HepG2 (cell line): ENCODE data around the gene ZFTA. TPM values are rescaled to one million over a fixed set of nuclear protein-coding genes. Genes with fewer than 3 reads are reported as not detected.

Experiments used
- ATF7-NPFF ChIP-seq: sonication (generic); formaldehyde crosslinking; IDR thresholded peaks from 2 replicates; pipeline ENCODE4 v1.8.1; 2023; ENCODE audit warnings: mild to moderate bottlenecking, low read depth, missing genetic modification reagents, moderate library complexity
- CREB1 ChIP-seq, 2 experiments: fragments of 450-650 bp in 1 of 2; IDR thresholded peaks; 2 replicates each; pipeline ENCODE4 v1.6.1; 2016 to 2017; ENCODE audit warnings: control low read depth in 1 of 2, mild to moderate bottlenecking in 1 of 2, missing compliant biosample characterization in 1 of 2, missing genetic modification characterization in 1 of 2
- E2F2 ChIP-seq: sonication (generic); formaldehyde crosslinking; IDR thresholded peaks from 2 replicates; pipeline ENCODE4 v1.4.0; 2020; ENCODE audit warnings: missing genetic modification reagents, borderline replicate concordance
- EZH2 ChIP-seq: conservative IDR thresholded peaks from 2 replicates; pipeline ENCODE4 v1.6.1; 2012; ENCODE audit warnings: mild to moderate bottlenecking, low read depth, low read length, moderate library complexity
- FOXA3 ChIP-seq: IDR thresholded peaks from 2 replicates; pipeline ENCODE4 v1.6.1; 2016; ENCODE audit warnings: missing genetic modification reagents, missing compliant biosample characterization
- GMEB2 ChIP-seq: IDR thresholded peaks from 2 replicates; pipeline ENCODE4 v1.6.1; 2016; ENCODE audit warnings: missing biosample characterization, missing genetic modification reagents, low read depth
- IRF2 ChIP-seq: IDR thresholded peaks from 2 replicates; pipeline ENCODE4 v1.6.1; 2018; ENCODE audit warnings: missing genetic modification reagents, missing compliant biosample characterization
- IRX3 ChIP-seq: sonication (generic); formaldehyde crosslinking; IDR thresholded peaks from 2 replicates; pipeline ENCODE4 v1.8.1; 2023; ENCODE audit warnings: mild to moderate bottlenecking, low read depth, missing genetic modification reagents, borderline replicate concordance
- KLF16 ChIP-seq, 2 experiments: sonication (generic) in 1 of 2; formaldehyde crosslinking in 1 of 2; IDR thresholded peaks; 2 replicates each; pipeline versions ENCODE4 v1.6.1 to v1.8.0; 2016 to 2023; ENCODE audit warnings: missing genetic modification reagents in 2 of 2, missing compliant biosample characterization in 1 of 2
- MTA1 ChIP-seq: sonication (generic); formaldehyde crosslinking; IDR thresholded peaks from 2 replicates; pipeline ENCODE4 v1.4.0; 2020; ENCODE audit warnings: missing genetic modification reagents, mild to moderate bottlenecking, borderline replicate concordance
- MYC ChIP-seq: sonication (generic); formaldehyde crosslinking; IDR thresholded peaks from 2 replicates; pipeline ENCODE4 v1.9.0; 2021; ENCODE audit warnings: missing genetic modification reagents, borderline replicate concordance
- ONECUT2 ChIP-seq: sonication (generic); formaldehyde crosslinking; IDR thresholded peaks from 2 replicates; pipeline ENCODE4 v1.4.0; 2020; ENCODE audit warnings: missing genetic modification reagents
- REL ChIP-seq: sonication (generic); formaldehyde crosslinking; conservative IDR thresholded peaks from 2 replicates; pipeline ENCODE4 v1.8.0; 2022; ENCODE audit warnings: mild to moderate bottlenecking, missing genetic modification reagents, moderate library complexity
- SMAD9 ChIP-seq: sonication (generic); formaldehyde crosslinking; IDR thresholded peaks from 2 replicates; pipeline ENCODE4 v1.5.1; 2020; ENCODE audit warnings: mild to moderate bottlenecking, missing genetic modification reagents
- STAG1 ChIP-seq: sonication (generic); formaldehyde crosslinking; IDR thresholded peaks from 2 replicates; pipeline ENCODE4 v1.4.0; 2020; ENCODE audit warnings: missing genetic modification reagents
- TAF1 ChIP-seq: sonication (generic); formaldehyde crosslinking; IDR thresholded peaks from 2 replicates; pipeline ENCODE4 v1.4.0; 2020; ENCODE audit warnings: missing genetic modification reagents
- ZBTB20 ChIP-seq: sonication (generic); formaldehyde crosslinking; IDR thresholded peaks from 2 replicates; pipeline ENCODE4 v1.8.1; 2023; ENCODE audit warnings: missing genetic modification reagents, low read depth, mild to moderate bottlenecking, borderline replicate concordance
- ZNF225 ChIP-seq: sonication (generic); formaldehyde crosslinking; IDR thresholded peaks from 2 replicates; pipeline ENCODE4 v1.4.0; 2020; ENCODE audit warnings: mild to moderate bottlenecking, missing genetic modification reagents
- ZNF264 ChIP-seq: sonication (generic); formaldehyde crosslinking; IDR thresholded peaks from 2 replicates; pipeline ENCODE4 v1.4.0; 2020; ENCODE audit warnings: missing genetic modification reagents
- ZNF317 ChIP-seq: sonication (generic); formaldehyde crosslinking; IDR thresholded peaks from 2 replicates; pipeline ENCODE4 v1.5.0; 2020; ENCODE audit warnings: mild to moderate bottlenecking, missing genetic modification reagents
- ZNF501 ChIP-seq: sonication (generic); formaldehyde crosslinking; IDR thresholded peaks from 2 replicates; pipeline ENCODE4 v1.5.1; 2020; ENCODE audit warnings: mild to moderate bottlenecking, moderate library complexity, missing genetic modification reagents
- ZNF569 ChIP-seq: sonication (generic); formaldehyde crosslinking; IDR thresholded peaks from 2 replicates; pipeline ENCODE4 v1.5.0; 2020; ENCODE audit warnings: mild to moderate bottlenecking, missing genetic modification reagents, moderate library complexity, borderline replicate concordance
- ZNF747 ChIP-seq: sonication (generic); formaldehyde crosslinking; IDR thresholded peaks from 2 replicates; pipeline ENCODE4 v1.8.1; 2023; ENCODE audit warnings: missing genetic modification reagents, mild to moderate bottlenecking, borderline replicate concordance
- ZSCAN29 ChIP-seq: sonication (generic); formaldehyde crosslinking; conservative IDR thresholded peaks from 2 replicates; pipeline ENCODE4 v1.4.0; 2020; ENCODE audit warnings: mild to moderate bottlenecking, missing genetic modification reagents
- polyA plus RNA-seq, 8 experiments: library from polyadenylated mRNA; depleted of rRNA in 3 of 8; stranded (reverse) in 7 of 8; unstranded in 1 of 8; fragments of >200 nt; fragmentation: Illumina TruSeq in 4 of 8; extraction: Trizol in 4 of 8; gene quantifications; 2 replicates each; pipeline versions ENCODE4 v1.2.1 to v1.2.3, GENCODE V29; 2011 to 2016; ENCODE audit warnings: low read depth in 4 of 8, missing spikeins in 1 of 8, mixed read lengths in 1 of 8; ENCODE audit not compliant: insufficient read depth in 1 of 8
- total RNA-seq, 5 experiments: library from RNA; depleted of rRNA; stranded (reverse); fragments of >200 nt; fragmentation: Illumina TruSeq; extraction: Trizol; gene quantifications; 2 replicates each; pipeline ENCODE4 v1.2.3, GENCODE V29; 2016; ENCODE audit warnings: low read depth in 1 of 5
- TF ChIP-seq, protein P1 (sequence below): sonication (generic); formaldehyde crosslinking; conservative IDR thresholded peaks from 2 replicates; pipeline ENCODE4 v1.8.0; 2022; ENCODE audit warnings: missing genetic modification reagents

ZFTA gene
- total and polyA plus RNA-seq, 2 of the 13 experiments (the other 11 are each of a cell fraction or from before 2014, with no cell fraction given): 3.9 to 10.4 TPM

GRCh38 chr11:63813563-63814382 is 45.2 kb upstream of the ZFTA start (continued):
- TF ChIP-seq CREB1 (IDR thresholded peaks at IDR 0.05): no peak
- TF ChIP-seq CREB1 (CRISPR knock-in tag; IDR thresholded peaks at IDR 0.05): no peak
- TF ChIP-seq IRF2 (CRISPR knock-in tag): peak; percentile 18; the same call in 1 of the 2 replicates
- no peak for TF ChIP-seq FOXA3 (CRISPR knock-in tag)
- TF ChIP-seq ZBTB20 (CRISPR knock-in tag): peak; percentile 23; the same call in 1 of the 2 replicates
- TF ChIP-seq ONECUT2 (CRISPR knock-in tag): peak; percentile 6; the same call in 1 of the 2 replicates
- 0 out of 4 replicates have a peak, but pooled peaks of 1 of the 2 experiments have one; percentile 50 for TF ChIP-seq KLF16 (CRISPR knock-in tag; IDR thresholded peaks at IDR 0.05)
- 0 out of 2 replicates have a peak, but pooled peaks have one; percentile 35 for TF ChIP-seq ZNF317 (CRISPR knock-in tag)
- TF ChIP-seq TAF1: peak; percentile 19
- TF ChIP-seq STAG1 (CRISPR knock-in tag): no peak
- TF ChIP-seq ZNF501 (CRISPR knock-in tag): peak; percentile 71
- TF ChIP-seq MTA1 (CRISPR knock-in tag): 0 out of 2 replicates have a peak, but pooled peaks have one; percentile 49
- TF ChIP-seq ZNF747 (CRISPR knock-in tag): no peak
- TF ChIP-seq EZH2: no peak
- TF ChIP-seq, protein P1, sequence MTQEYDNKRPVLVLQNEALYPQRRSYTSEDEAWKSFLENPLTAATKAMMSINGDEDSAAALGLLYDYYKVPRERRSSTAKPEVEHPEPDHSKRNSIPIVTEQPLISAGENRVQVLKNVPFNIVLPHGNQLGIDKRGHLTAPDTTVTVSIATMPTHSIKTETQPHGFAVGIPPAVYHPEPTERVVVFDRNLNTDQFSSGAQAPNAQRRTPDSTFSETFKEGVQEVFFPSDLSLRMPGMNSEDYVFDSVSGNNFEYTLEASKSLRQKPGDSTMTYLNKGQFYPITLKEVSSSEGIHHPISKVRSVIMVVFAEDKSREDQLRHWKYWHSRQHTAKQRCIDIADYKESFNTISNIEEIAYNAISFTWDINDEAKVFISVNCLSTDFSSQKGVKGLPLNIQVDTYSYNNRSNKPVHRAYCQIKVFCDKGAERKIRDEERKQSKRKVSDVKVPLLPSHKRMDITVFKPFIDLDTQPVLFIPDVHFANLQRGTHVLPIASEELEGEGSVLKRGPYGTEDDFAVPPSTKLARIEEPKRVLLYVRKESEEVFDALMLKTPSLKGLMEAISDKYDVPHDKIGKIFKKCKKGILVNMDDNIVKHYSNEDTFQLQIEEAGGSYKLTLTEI (CRISPR knock-in tag): no peak
- TF ChIP-seq ZNF225 (CRISPR knock-in tag): 0 out of 2 replicates have a peak, but pooled peaks have one; percentile 42
- no peak for TF ChIP-seq ZNF569 (CRISPR knock-in tag)
- TF ChIP-seq IRX3 (CRISPR knock-in tag): 0 out of 2 replicates have a peak, but pooled peaks have one; percentile 44
- no peak; the same call in 1 of the 2 replicates for TF ChIP-seq MYC (CRISPR knock-in tag)
- no peak for TF ChIP-seq ZNF264 (CRISPR knock-in tag)
- TF ChIP-seq SMAD9 (CRISPR knock-in tag): 0 out of 2 replicates have a peak, but pooled peaks have one; percentile 47
- no peak for TF ChIP-seq E2F2
- no peak for TF ChIP-seq GMEB2 (CRISPR knock-in tag)
- peak; percentile 76; the same call in 1 of the 2 replicates for TF ChIP-seq REL (CRISPR knock-in tag)
- TF ChIP-seq ZSCAN29 (CRISPR knock-in tag): no peak
- no peak; the same call in 1 of the 2 replicates for TF ChIP-seq ATF7-NPFF (CRISPR knock-in tag)
